ENCODE measurements around the gene MVB12B. TPM values are rescaled to one million over a fixed set of nuclear protein-coding genes. Genes with fewer than 3 reads are reported as not detected.

MVB12B gene
- total RNA-seq, 1 experiment from 2014 or later, result 5.8 TPM

- Histone ChIP-seq H3K4me2 (ENCODE audit: insufficient read depth, insufficient read length, low read length) (no peak overlapping the region), H3K9me3 (ENCODE audit: control insufficient read depth, low read depth, low read length) (no peaks in the 10 kb centered on the region), H3K9ac (ENCODE audit: extremely low read depth, insufficient read length, low read length) (no peak overlapping the region), H4K8ac (replicated peaks; ENCODE audit: insufficient read length, low read depth, low read length) (no peak overlapping the region), H3K79me1 (ENCODE audit: insufficient read depth, low read depth, low read length, poor library complexity, severe bottlenecking) (no peaks in the 10 kb centered on the region), H3K27me3 (ENCODE audit: insufficient read depth, low read length) (no peaks in the 10 kb centered on the region), H4K5ac (ENCODE audit: insufficient read length, low read depth, low read length) (no peak overlapping the region), H2BK120ac (ENCODE audit: low read depth, low read length, poor library complexity, severe bottlenecking) (no peak overlapping the region), H2BK12ac (ENCODE audit: insufficient read length, low read depth, low read length) (no peak overlapping the region), H2AFZ (ENCODE audit: low read length) (no peak overlapping the region), H3K79me2 (ENCODE audit: insufficient read depth, low read length) (no peaks in the 10 kb centered on the region), H3K23ac (ENCODE audit: insufficient read length, low read depth, low read length) (no peak overlapping the region), H3K23me2 (ENCODE audit: insufficient read length, low read depth, low read length, poor library complexity, severe bottlenecking) (no peaks in the 10 kb centered on the region), H4K20me1 (ENCODE audit: control insufficient read depth, insufficient read depth, insufficient read length) (no peaks in the 10 kb centered on the region), H3K18ac (ENCODE audit: insufficient read length, low read depth, low read length) (no peak overlapping the region), H3K27ac (ENCODE audit: insufficient read length, low read depth, low read length) (no peak overlapping the region), H3T11ph (ENCODE audit: low read length) (no peak overlapping the region), H2BK15ac (ENCODE audit: low read depth, low read length) (no peak overlapping the region), H3K14ac (ENCODE audit: insufficient read depth, low read length) (no peak overlapping the region), H2BK20ac (ENCODE audit: low read depth, low read length, poor library complexity, severe bottlenecking) (no peak overlapping the region), H3K56ac (ENCODE audit: insufficient read length, low read depth, low read length) (no peak overlapping the region), H4K91ac (ENCODE audit: insufficient read length, low read depth, low read length) (no peak overlapping the region), H2AK5ac (ENCODE audit: insufficient read length, low read length) (no peak overlapping the region), H3K4me1 (ENCODE audit: insufficient read depth, low read length) (no peaks in the 10 kb centered on the region; the same call in 1 of the 2 replicates), H3K4ac (ENCODE audit: low read depth, low read length) (no peak overlapping the region), H2BK5ac (ENCODE audit: insufficient read length, low read length) (no peak overlapping the region)
- peaks cover 0 to 6% (median 0%) of the 10 kb centered on the region in 3 experiments; a peak in 3 of 7 replicates for H3K36me3 Mint-ChIP-seq (ENCODE audit: insufficient read depth in 1 of 3, low read depth in 3 of 3)
- H3K4me3 Mint-ChIP-seq, result no peak overlapping the region
- H3K4me1 Mint-ChIP-seq, result peaks cover 16 to 34% of the 10 kb centered on the region in 2 experiments
- no peak overlapping the region for H3K27ac Mint-ChIP-seq
- H3K27me3 Mint-ChIP-seq (ENCODE audit: low read depth), result no peaks in the 10 kb centered on the region; the same call in 1 of the 2 replicates
- peaks cover 0 to 2% of the 10 kb centered on the region in 2 experiments; a peak in 1 of 5 replicates for H3K9me3 Mint-ChIP-seq
- no CpG with 5 or more reads among the region's 3 CpGs for WGBS (ENCODE audit: extremely low coverage, insufficient read length, low lambda C conversion rate)
- TF ChIP-seq, protein P1, sequence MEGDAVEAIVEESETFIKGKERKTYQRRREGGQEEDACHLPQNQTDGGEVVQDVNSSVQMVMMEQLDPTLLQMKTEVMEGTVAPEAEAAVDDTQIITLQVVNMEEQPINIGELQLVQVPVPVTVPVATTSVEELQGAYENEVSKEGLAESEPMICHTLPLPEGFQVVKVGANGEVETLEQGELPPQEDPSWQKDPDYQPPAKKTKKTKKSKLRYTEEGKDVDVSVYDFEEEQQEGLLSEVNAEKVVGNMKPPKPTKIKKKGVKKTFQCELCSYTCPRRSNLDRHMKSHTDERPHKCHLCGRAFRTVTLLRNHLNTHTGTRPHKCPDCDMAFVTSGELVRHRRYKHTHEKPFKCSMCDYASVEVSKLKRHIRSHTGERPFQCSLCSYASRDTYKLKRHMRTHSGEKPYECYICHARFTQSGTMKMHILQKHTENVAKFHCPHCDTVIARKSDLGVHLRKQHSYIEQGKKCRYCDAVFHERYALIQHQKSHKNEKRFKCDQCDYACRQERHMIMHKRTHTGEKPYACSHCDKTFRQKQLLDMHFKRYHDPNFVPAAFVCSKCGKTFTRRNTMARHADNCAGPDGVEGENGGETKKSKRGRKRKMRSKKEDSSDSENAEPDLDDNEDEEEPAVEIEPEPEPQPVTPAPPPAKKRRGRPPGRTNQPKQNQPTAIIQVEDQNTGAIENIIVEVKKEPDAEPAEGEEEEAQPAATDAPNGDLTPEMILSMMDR (conservative IDR thresholded peaks at IDR 0.05), result no peak
- no peak for DNase-seq
Measured at GRCh38 chr9:126472948-126473298, 146.3 kb downstream of the MVB12B start.
